Natural killer cell (primary cell): ENCODE data around the gene NLRP3. TPM values are rescaled to one million over a fixed set of nuclear protein-coding genes. Genes with fewer than 3 reads are reported as not detected.

Source experiments
- ATAC-seq, 3 donors: fragments of 150-1000 bp in 2 of 3; fragments of 200-7000 bp in 1 of 3; cut with Tn5 transposase; 1 replicate in 1 of 3; 2 replicates in 2 of 3; pipeline ENCODE4 v1.10.0; 2021; ENCODE audit warnings: mild to moderate bottlenecking in 2 of 3, moderate library complexity in 2 of 3
- DNase-seq, 2 donors: peaks; one replicate each; pipeline versions ENCODE4 v3.0.0 to v3.0.0-alpha.2; 2013 to 2021; ENCODE audit warnings: mixed read lengths in 1 of 2
- H3K27ac ChIP-seq: one replicate; pipeline ENCODE4 v1.5.1; 2013; ENCODE audit warnings: mild to moderate bottlenecking, low read length
- H3K27me3 ChIP-seq: one replicate; pipeline ENCODE4 v1.6.1; 2013; ENCODE audit warnings: low read length; ENCODE audit not compliant: control insufficient read depth, insufficient read depth
- H3K36me3 ChIP-seq: one replicate; pipeline ENCODE4 v1.6.1; 2013; ENCODE audit warnings: low read length; ENCODE audit not compliant: control insufficient read depth, insufficient read depth
- H3K4me1 ChIP-seq: one replicate; pipeline ENCODE4 v1.6.1; 2013; ENCODE audit warnings: low read length; ENCODE audit not compliant: control insufficient read depth, insufficient read depth
- H3K4me3 ChIP-seq: one replicate; pipeline ENCODE4 v1.5.1; 2013; ENCODE audit warnings: low read length
- H3K9me3 ChIP-seq: one replicate; pipeline ENCODE4 v1.6.1; 2013; ENCODE audit warnings: low read length; ENCODE audit not compliant: control insufficient read depth, insufficient read depth
- H3K27ac Mint-ChIP-seq, 2 donors: one replicate each; pipeline ENCODE4 v1.8.0; 2022; ENCODE audit warnings: mild to moderate bottlenecking in 2 of 2, mixed read lengths in 2 of 2, moderate library complexity in 1 of 2
- H3K27me3 Mint-ChIP-seq, 2 donors: one replicate each; pipeline ENCODE4 v1.8.0; 2022; ENCODE audit warnings: low read depth in 2 of 2, mixed read lengths in 2 of 2
- H3K36me3 Mint-ChIP-seq: one replicate; pipeline ENCODE4 v1.8.0; 2022; ENCODE audit warnings: mixed read lengths
- H3K4me1 Mint-ChIP-seq, 2 donors: one replicate each; pipeline ENCODE4 v1.8.0; 2022; ENCODE audit warnings: mixed read lengths in 2 of 2
- H3K4me3 Mint-ChIP-seq: one replicate; pipeline ENCODE4 v1.8.0; 2022; ENCODE audit warnings: mild to moderate bottlenecking, moderate library complexity, mixed read lengths
- H3K9me3 Mint-ChIP-seq, 2 donors: one replicate each; pipeline ENCODE4 v1.8.0; 2022; ENCODE audit warnings: mixed read lengths in 2 of 2
- CTCF ChIP-seq: fragments of 200-600 bp; IDR thresholded peaks from one replicate; pipeline ENCODE4 v1.8.0; 2022; ENCODE audit warnings: antibody characterized with exemption
- WGBS: methylation state at CpG from one replicate; pipeline ENCODE4 v1.1.7; 2013; ENCODE audit warnings: missing lambda C conversion rate; ENCODE audit not compliant: insufficient coverage; 5-methylcytosine and 5-hydroxymethylcytosine counted together
- intact Hi-C: fragments of 100-400 bp; cut with micrococcal nuclease; formaldehyde crosslinking; loops from one replicate; pipeline ENCODE4 v1.14.2; 2022
- total RNA-seq, 4 donors: library from RNA; stranded (reverse); fragments of 120-200 nt in 1 of 4; gene quantifications; one replicate each; pipeline versions ENCODE4 v1.2.3 to v1.2.4, GENCODE V29; 2013 to 2022

NLRP3 gene
- total RNA-seq, 3 donors from 2014 or later (not counting 1 experiment from before 2014, with no cell fraction given) = 11.3 to 34.1 (median 11.7) TPM

- H3K27me3 Mint-ChIP-seq = peaks cover 16 to 24% of the 10 kb centered on the region in 2 donors
These were observed 78.8 kb downstream of the NLRP3 start for GRCh38 chr1:247494767-247495166.

GRCh38 chr1:247496581-247497285, 80.8 kb downstream of the NLRP3 start:
- Histone ChIP-seq H3K36me3 (no peaks in the 10 kb centered on the region), H3K4me1 (no peaks in the 10 kb centered on the region), H3K27ac (no peak overlapping the region), H3K27me3 (no peaks in the 10 kb centered on the region), H3K4me3 (no peak overlapping the region), H3K9me3 (no peaks in the 10 kb centered on the region)
- Mint-ChIP-seq H3K9me3 (no peaks in the 10 kb centered on the region), H3K4me3 (no peak overlapping the region), H3K27ac (no peak overlapping the region), H3K36me3 (no peaks in the 10 kb centered on the region), H3K27me3 (peaks cover 8 to 13% of the 10 kb centered on the region in 2 donors), H3K4me1 (peaks cover 0 to 1% of the 10 kb centered on the region in 2 donors)
- intact Hi-C loops = no loop called here
- ATAC-seq (no peak), DNase-seq (no peak)
- 92% methylated on average over 9 of the region's 10 CpGs for WGBS
- TF ChIP-seq CTCF = no peak

More at GRCh38 chr1:247494767-247495166, 78.8 kb downstream of the NLRP3 start:
- no peaks in the 10 kb centered on the region for H3K27me3 ChIP-seq
- ATAC-seq = peak in 1 of 3 donors; percentile 67
- no peak for TF ChIP-seq CTCF
- Mint-ChIP-seq H3K9me3 (no peaks in the 10 kb centered on the region), H3K4me1 (peaks cover 0 to 7% of the 10 kb centered on the region in 2 donors), H3K27ac (no peak overlapping the region), H3K36me3 (no peaks in the 10 kb centered on the region), H3K4me3 (no peak overlapping the region)
- 17% methylated on average over 2 of the region's 2 CpGs for WGBS
- intact Hi-C loops = no loop called here
- no peak for DNase-seq
- H3K4me3 ChIP-seq = no peak overlapping the region
- no peaks in the 10 kb centered on the region for H3K36me3 ChIP-seq
- H3K9me3 ChIP-seq = no peaks in the 10 kb centered on the region
- H3K4me1 ChIP-seq = no peaks in the 10 kb centered on the region
- H3K27ac ChIP-seq = no peak overlapping the region

Other genes with a start within 250 kb of the NLRP3 start
- gene ZNF124, start 244.2 kb upstream of the NLRP3 start, total RNA-seq = 10 to 100 TPM; 22.0 to 50.6 (median 31.2) TPM
- not detected for gene VN1R5, start 160.1 kb upstream of the NLRP3 start, total RNA-seq
- gene ZNF496, start 84.3 kb upstream of the NLRP3 start, total RNA-seq = 10 to 100 TPM; 25.6 to 33.0 (median 27.9) TPM
- not detected for gene OR2B11, start 41.9 kb downstream of the NLRP3 start, total RNA-seq
- gene OR2C3, start 120.3 kb downstream of the NLRP3 start, total RNA-seq = not detected
- 10 to 100 TPM in 1 of 3 donors, 1 to 10 TPM in 1, under 1 TPM in 1; 0.19 to 62.1 (median 1.4) TPM for gene GCSAML, start 133.0 kb downstream of the NLRP3 start, total RNA-seq
- gene OR2G2, start 172.2 kb downstream of the NLRP3 start, total RNA-seq = not detected
- gene OR2G3, start 189.4 kb downstream of the NLRP3 start, total RNA-seq = not detected